Measurements from ENCODE around the gene PRSS12.

Gene PRSS12

DNA sequence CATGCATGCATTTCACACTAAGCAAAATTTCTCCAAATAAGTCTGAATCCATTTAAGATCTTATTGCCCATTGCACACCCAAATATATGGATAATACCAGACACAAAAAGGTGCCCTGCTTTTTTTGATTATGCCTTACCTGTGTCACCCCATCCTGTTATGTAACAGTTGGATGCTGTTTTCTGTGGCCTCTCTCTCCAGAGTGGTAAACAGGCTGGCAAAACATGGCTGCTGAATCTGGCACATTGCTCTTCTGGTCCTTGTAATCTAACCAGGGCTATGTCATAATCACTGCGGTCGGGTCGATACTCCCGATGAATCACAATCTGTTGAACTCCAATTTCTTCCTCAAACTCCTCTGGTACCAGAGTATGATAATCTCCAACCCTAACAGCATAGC lies 70.1 kb downstream of the PRSS12 start:
- H3K4me3 ChIP-seq (ENCODE audit: low read depth, low read length), result no peak overlapping the region
- DNase-seq (ENCODE audit: low read depth), result peak; percentile 90
- TF ChIP-seq MYC (IDR thresholded peaks at IDR 0.05; ENCODE audit: low read depth, low read length), result 0 out of 2 replicates have a peak, but pooled peaks have one; percentile 10
- TF ChIP-seq, protein P1, sequence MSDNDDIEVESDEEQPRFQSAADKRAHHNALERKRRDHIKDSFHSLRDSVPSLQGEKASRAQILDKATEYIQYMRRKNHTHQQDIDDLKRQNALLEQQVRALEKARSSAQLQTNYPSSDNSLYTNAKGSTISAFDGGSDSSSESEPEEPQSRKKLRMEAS (IDR thresholded peaks at IDR 0.05; ENCODE audit: low read depth, low read length), result no peak
- no peak for TF ChIP-seq POLR2A (IDR thresholded peaks at IDR 0.05; ENCODE audit: extremely low read depth, insufficient read length)

DNA sequence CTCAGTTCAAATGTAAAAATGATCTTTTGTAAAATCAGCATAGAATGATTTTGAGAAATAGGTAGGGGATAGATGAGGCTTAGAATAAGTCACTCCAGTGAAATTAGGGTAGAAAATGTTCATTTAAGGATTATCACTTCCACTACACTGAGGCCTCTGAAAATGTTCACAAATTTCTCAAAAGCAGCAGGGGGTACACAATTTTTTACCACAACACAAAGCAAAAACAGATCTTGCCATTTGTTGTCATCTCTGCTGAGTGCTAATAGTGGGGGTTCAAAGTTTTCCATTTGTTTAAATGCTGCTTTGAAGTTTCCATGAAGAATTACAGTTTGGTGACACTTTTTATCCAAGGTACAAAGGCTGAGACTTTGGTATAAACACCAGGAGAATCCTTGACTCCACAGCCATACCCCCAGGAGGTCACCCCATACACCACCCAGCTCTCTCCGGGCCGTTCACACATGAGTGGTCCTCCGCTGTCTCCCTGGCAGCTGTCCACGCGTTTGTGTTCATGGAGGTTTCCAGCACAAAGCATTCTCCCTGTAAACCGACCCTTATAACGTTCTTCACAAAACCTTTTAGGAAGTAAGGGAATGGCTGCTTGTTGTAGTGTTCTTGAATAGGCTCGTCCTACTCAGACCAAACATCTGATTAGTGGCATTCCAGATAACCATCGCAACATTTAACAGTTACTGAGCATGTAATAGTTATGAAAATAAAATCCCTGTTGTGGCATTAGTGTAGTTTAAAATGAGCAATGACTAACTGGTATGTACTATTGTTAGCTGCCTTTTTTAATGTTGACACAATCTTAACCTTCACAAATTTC lies 71.0 kb downstream of the PRSS12 start:
- DNase-seq (ENCODE audit: low read depth), result peak; percentile 58
- TF ChIP-seq POLR2A (IDR thresholded peaks at IDR 0.05; ENCODE audit: extremely low read depth, insufficient read length), result no peak
- TF ChIP-seq, protein P2, sequence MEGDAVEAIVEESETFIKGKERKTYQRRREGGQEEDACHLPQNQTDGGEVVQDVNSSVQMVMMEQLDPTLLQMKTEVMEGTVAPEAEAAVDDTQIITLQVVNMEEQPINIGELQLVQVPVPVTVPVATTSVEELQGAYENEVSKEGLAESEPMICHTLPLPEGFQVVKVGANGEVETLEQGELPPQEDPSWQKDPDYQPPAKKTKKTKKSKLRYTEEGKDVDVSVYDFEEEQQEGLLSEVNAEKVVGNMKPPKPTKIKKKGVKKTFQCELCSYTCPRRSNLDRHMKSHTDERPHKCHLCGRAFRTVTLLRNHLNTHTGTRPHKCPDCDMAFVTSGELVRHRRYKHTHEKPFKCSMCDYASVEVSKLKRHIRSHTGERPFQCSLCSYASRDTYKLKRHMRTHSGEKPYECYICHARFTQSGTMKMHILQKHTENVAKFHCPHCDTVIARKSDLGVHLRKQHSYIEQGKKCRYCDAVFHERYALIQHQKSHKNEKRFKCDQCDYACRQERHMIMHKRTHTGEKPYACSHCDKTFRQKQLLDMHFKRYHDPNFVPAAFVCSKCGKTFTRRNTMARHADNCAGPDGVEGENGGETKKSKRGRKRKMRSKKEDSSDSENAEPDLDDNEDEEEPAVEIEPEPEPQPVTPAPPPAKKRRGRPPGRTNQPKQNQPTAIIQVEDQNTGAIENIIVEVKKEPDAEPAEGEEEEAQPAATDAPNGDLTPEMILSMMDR (IDR thresholded peaks at IDR 0.05; ENCODE audit: low read depth, low read length), result no peak
- TF ChIP-seq MYC (IDR thresholded peaks at IDR 0.05; ENCODE audit: low read depth, low read length), result no peak
- TF ChIP-seq, protein P1 (IDR thresholded peaks at IDR 0.05; ENCODE audit: low read depth, low read length), result no peak
- H3K4me3 ChIP-seq (ENCODE audit: low read depth, low read length), result peak overlapping the region; percentile 91

DNA sequence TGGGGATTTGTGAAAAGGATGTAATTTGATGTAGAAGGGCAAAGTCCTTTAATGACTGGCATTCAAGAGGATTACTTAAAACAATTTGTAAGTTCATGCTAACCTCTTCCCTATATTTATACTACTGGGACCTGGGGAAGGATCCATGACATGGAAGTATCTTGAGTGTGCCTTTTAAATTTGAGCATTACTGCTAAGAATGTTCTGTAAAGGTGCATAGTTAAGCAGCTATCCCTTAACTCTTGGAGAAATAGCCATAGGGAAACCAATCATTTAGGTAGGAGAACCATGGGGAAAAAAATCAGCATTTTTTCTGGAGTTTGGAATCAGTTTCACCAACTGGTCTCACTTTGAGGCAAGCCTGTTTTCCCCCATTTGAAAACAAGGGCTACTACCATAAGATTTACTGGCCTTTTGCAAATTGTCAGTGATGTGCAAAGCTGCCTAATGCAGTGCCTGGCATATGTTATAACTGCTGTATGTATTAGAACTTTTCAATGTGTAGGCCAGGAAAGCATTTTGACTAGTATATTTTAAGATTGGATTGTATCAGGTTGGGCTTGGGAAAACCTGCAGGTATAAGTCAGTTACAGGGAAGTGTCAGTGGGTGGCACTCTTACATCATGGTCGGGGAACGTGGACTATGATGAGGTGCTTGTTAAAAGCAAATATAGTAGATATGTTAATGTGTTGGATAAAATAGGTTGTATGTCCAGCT lies 72.1 kb downstream of the PRSS12 start:
- DNase-seq (ENCODE audit: low read depth), result peak; percentile 84

DNA sequence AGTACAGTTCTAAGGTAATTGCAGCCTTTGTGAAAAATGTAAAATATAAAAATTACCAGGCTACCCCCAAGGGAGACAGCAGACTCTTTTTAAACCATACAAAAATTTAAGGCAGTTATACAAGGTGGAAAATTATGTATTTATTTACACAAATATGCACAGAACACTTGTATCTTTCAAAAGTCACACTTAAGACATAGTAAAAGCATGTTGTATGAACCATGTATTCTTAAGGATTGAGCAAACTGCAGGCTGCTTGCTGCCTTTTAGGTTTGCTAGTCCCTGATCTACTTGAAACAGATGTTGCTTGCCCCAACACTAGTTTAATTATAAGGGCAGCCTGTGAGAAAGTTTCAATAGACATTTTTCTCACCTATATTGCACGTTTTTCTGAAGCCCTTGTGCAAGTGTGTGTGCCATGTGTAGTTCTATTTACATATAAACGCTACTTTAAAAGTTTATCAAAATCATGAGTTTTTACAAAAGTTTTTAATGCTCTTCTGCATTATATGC lies 72.8 kb downstream of the PRSS12 start:
- TF ChIP-seq MYC (IDR thresholded peaks at IDR 0.05; ENCODE audit: low read depth, low read length) (no peak), POLR2A (IDR thresholded peaks at IDR 0.05; ENCODE audit: extremely low read depth, insufficient read length) (no peak)
- TF ChIP-seq, protein P2 (IDR thresholded peaks at IDR 0.05; ENCODE audit: low read depth, low read length), result no peak
- TF ChIP-seq, protein P1 (IDR thresholded peaks at IDR 0.05; ENCODE audit: low read depth, low read length), result no peak
- DNase-seq (ENCODE audit: low read depth), result peak; percentile 39
- H3K4me3 ChIP-seq (ENCODE audit: low read depth, low read length), result peak overlapping the region; percentile 91

More for the DNA sequence above, 72.1 kb downstream of the PRSS12 start:
- TF ChIP-seq, protein P1 (IDR thresholded peaks at IDR 0.05; ENCODE audit: low read depth, low read length), result no peak
- TF ChIP-seq, protein P2 (IDR thresholded peaks at IDR 0.05; ENCODE audit: low read depth, low read length), result peak; percentile 54
- no peak; the same call in 1 of the 2 replicates for TF ChIP-seq MYC (IDR thresholded peaks at IDR 0.05; ENCODE audit: low read depth, low read length)
- peak; percentile 15 for TF ChIP-seq POLR2A (IDR thresholded peaks at IDR 0.05; ENCODE audit: extremely low read depth, insufficient read length)
- H3K4me3 ChIP-seq (ENCODE audit: low read depth, low read length), result peak overlapping the region; percentile 91

DNA sequence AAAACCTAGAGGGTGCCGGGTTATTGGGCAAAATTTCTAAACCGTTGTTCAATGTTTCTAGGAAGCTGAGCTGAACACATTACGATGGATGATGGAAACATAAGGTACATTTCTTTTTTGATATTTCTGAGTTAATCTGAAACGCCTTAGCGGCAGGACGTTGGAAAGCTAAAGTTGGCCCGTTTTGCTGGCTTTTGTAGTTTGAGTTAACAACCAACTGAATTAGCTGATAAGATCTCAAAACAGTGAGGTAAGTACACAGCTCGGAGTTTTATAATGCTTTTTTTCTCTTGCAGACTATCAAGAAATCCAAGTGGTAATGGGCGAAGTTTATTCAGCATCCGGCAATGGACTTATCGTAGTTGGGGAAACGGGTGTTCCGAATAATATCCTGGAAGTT lies 73.5 kb downstream of the PRSS12 start:
- TF ChIP-seq MYC (IDR thresholded peaks at IDR 0.05; ENCODE audit: low read depth, low read length), result no peak
- TF ChIP-seq, protein P1 (IDR thresholded peaks at IDR 0.05; ENCODE audit: low read depth, low read length), result 0 out of 2 replicates have a peak, but pooled peaks have one; percentile 1
- peak; percentile 18 for DNase-seq (ENCODE audit: low read depth)
- H3K4me3 ChIP-seq (ENCODE audit: low read depth, low read length), result peak overlapping the region; percentile 91

DNA sequence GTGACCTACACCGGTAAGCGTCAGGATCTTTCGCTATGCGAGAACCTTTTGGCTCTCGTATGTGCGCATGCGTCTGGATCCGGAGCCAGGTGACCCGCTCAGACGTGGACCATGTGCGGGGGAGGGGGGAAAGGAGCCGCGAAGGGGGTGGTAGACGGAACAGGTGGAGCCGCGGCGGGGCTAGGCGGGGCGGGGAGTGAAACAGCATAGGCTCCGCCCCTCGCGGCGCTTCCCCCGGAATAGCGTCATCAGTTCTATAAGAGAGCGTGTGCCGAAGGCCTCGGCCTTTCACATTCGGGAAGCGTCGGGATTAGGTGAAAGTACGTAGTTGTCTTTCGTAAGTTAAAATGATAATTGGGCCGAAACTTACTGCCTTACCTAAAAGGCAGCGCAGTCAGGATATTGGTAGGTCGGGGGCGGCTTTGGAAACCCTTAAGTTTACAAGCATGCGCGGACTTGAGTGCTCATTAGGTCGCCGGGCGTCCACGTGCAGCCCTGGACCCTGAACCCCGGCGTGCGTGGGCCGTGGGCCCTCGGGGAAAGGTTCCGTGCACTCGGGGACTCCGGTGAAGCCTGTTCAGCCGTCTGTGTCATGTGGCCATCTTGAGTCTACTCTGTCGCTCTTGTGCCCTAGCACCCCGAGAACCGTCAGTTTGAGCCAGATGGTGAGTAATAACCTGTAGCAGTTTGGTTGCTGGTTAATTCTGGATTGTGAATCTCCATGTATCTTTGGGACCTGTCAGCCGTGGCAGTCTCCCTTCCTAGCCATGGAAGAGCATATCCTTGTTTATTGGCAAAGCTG lies 74.1 kb downstream of the PRSS12 start:
- peak; percentile 95 for DNase-seq (ENCODE audit: low read depth)
- peak overlapping the region; percentile 91 for H3K4me3 ChIP-seq (ENCODE audit: low read depth, low read length)
- peak; percentile 98 for TF ChIP-seq POLR2A (IDR thresholded peaks at IDR 0.05; ENCODE audit: extremely low read depth, insufficient read length)
- TF ChIP-seq, protein P1 (IDR thresholded peaks at IDR 0.05; ENCODE audit: low read depth, low read length), result peak; percentile 97
- peak; percentile 95 for TF ChIP-seq MYC (IDR thresholded peaks at IDR 0.05; ENCODE audit: low read depth, low read length)
- TF ChIP-seq, protein P2 (IDR thresholded peaks at IDR 0.05; ENCODE audit: low read depth, low read length), result no peak

Data from NB4 (cell line).